ENCODE results near the gene C22orf39.

C22orf39 gene

GRCh38 chr22:19476023-19476422, 28.5 kb upstream of the C22orf39 start:
- no peak for DNase-seq

- DNase-seq = no peak
Observed at GRCh38 chr22:19473578-19473977, 26.1 kb upstream of the C22orf39 start.

GRCh38 chr22:19472233-19472632, 24.7 kb upstream of the C22orf39 start:
- no peak for DNase-seq

- DNase-seq = no peak
Observed at GRCh38 chr22:19471572-19471971, 24.1 kb upstream of the C22orf39 start.

- DNase-seq = no peak
Observed at GRCh38 chr22:19470010-19470409, 22.5 kb upstream of the C22orf39 start.

- no peak for DNase-seq
Observed at GRCh38 chr22:19469421-19469820, 21.9 kb upstream of the C22orf39 start.

GRCh38 chr22:19467912-19468311, 20.4 kb upstream of the C22orf39 start:
- DNase-seq = no peak

- no peak for DNase-seq
Observed at GRCh38 chr22:19466848-19467752, 19.6 kb upstream of the C22orf39 start.

- peak; percentile 75 for DNase-seq
Observed at GRCh38 chr22:19466126-19466716, 18.7 kb upstream of the C22orf39 start.

GRCh38 chr22:19464975-19465374, 17.5 kb upstream of the C22orf39 start:
- no peak for DNase-seq

- DNase-seq = no peak
Observed at GRCh38 chr22:19464546-19464945, 17.0 kb upstream of the C22orf39 start.

GRCh38 chr22:19463491-19464469, 16.3 kb upstream of the C22orf39 start:
- DNase-seq = no peak

GRCh38 chr22:19463008-19463407, 15.5 kb upstream of the C22orf39 start:
- no peak for DNase-seq

- no peak for DNase-seq
Observed at GRCh38 chr22:19461506-19461905, 14.0 kb upstream of the C22orf39 start.

GRCh38 chr22:19460036-19460435, 12.5 kb upstream of the C22orf39 start:
- no peak for DNase-seq

- no peak for DNase-seq
Observed at GRCh38 chr22:19457828-19458428, 10.4 kb upstream of the C22orf39 start.

GRCh38 chr22:19456541-19456940, 9.0 kb upstream of the C22orf39 start:
- no peak for DNase-seq

- no peak for DNase-seq
Observed at GRCh38 chr22:19455585-19456370, 8.3 kb upstream of the C22orf39 start.

- DNase-seq = no peak
Observed at GRCh38 chr22:19455033-19455432, 7.5 kb upstream of the C22orf39 start.

GRCh38 chr22:19454156-19454555, 6.6 kb upstream of the C22orf39 start:
- no peak for DNase-seq

GRCh38 chr22:19453718-19454117, 6.2 kb upstream of the C22orf39 start:
- no peak for DNase-seq

- no peak for DNase-seq
Observed at GRCh38 chr22:19451570-19451969, 4.1 kb upstream of the C22orf39 start.
